ENCODE measurements around the gene RAD23A. TPM values are rescaled to one million over a fixed set of nuclear protein-coding genes. Genes with fewer than 3 reads are reported as not detected.

The RAD23A gene
- total and polyA plus RNA-seq, 9 of the 15 experiments (the other 6 are each of a cell fraction or from before 2014, with no cell fraction given), result 9.5 to 181 (median 101) TPM

DNA sequence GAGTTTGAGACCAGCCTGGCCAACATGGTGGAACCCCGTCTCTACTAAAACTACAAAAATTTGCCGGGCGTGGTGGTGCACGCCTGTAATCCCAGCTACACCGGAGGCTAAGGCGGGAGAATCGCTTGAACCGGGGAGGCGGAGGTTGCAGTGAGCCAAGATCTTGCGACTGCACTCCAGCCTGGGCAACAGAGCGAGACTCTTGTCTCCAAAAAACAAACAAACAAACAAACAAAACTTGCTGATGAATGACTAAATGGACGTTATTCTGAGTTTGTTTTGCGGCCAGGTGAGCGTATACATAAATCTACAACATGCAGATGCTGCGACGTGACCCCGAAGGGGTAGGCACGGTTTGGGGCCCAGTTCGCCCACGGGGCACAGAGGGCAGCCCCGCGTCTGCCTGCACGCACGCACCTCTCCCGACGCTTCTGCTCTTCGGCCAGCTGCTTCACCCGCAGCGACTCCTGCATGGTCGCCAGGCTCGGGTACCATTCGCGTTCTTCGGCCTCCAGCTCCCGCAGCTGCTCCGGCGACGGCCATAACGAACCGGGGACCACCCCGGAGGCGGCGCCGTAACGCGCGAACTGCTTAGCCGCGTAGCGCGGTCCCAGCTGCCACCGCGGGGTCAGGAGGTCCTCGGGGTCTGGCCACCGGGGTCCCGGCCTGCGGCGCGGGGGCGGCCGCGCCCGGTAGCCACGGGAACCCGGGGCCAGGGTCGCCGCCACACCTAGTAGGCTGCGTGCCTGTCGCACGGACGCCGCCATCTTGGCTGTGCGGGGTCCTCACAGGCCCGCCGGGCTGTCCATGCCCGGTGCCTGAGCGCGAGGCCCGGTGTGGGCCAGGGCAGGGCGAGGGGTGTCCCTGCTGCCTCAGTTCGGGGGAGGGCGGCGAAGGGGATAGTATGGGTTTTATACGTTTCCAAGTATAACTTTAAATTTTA, 11.1 kb downstream of the RAD23A start, which contains the start of gene GADD45GIP1 (continued):
- TF ChIP-seq ZFX (CRISPR knock-in tag; IDR thresholded peaks at IDR 0.05) (peak; percentile 89), MNT (conservative IDR thresholded peaks at IDR 0.05) (peak; percentile 28 to 83; a peak in 2 of 4 replicates), ZBTB40 (IDR thresholded peaks at IDR 0.05) (no peak), ZBTB40 (CRISPR knock-in tag; IDR thresholded peaks at IDR 0.05) (no peak), MIER1 (IDR thresholded peaks at IDR 0.05; ENCODE audit: low read depth) (no peak), CBX2 (IDR thresholded peaks at IDR 0.05; ENCODE audit: insufficient read depth, low read length, poor library complexity, severe bottlenecking) (no peak), ZNF695 (CRISPR knock-in tag; IDR thresholded peaks at IDR 0.05) (no peak), ZNF311 (CRISPR knock-in tag; IDR thresholded peaks at IDR 0.05) (no peak)
- TF ChIP-seq, protein P1, sequence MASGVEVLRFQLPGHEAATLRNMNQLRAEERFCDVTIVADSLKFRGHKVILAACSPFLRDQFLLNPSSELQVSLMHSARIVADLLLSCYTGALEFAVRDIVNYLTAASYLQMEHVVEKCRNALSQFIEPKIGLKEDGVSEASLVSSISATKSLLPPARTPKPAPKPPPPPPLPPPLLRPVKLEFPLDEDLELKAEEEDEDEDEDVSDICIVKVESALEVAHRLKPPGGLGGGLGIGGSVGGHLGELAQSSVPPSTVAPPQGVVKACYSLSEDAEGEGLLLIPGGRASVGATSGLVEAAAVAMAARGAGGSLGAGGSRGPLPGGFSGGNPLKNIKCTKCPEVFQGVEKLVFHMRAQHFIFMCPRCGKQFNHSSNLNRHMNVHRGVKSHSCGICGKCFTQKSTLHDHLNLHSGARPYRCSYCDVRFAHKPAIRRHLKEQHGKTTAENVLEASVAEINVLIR (CRISPR knock-in tag; IDR thresholded peaks at IDR 0.05), result no peak

All from K562 (cell line).